ENCODE measurements around the gene SOS2.
"Not testable (repeated sequence)": the region's sequence is repeated elsewhere in the genome, so short reads cannot be mapped to it uniquely, and the experiment has no call there.

Gene SOS2

GRCh38 chr14:50198499-50198898 lies 32.9 kb downstream of the SOS2 start:
- in situ Hi-C loops (cut with HindIII; ENCODE audit: low sequenced_read_pairs), result no loop called here
- H3K4me3 ChIP-seq (ENCODE audit: low read depth, low read length), result no peak overlapping the region
- TF ChIP-seq, protein P1, sequence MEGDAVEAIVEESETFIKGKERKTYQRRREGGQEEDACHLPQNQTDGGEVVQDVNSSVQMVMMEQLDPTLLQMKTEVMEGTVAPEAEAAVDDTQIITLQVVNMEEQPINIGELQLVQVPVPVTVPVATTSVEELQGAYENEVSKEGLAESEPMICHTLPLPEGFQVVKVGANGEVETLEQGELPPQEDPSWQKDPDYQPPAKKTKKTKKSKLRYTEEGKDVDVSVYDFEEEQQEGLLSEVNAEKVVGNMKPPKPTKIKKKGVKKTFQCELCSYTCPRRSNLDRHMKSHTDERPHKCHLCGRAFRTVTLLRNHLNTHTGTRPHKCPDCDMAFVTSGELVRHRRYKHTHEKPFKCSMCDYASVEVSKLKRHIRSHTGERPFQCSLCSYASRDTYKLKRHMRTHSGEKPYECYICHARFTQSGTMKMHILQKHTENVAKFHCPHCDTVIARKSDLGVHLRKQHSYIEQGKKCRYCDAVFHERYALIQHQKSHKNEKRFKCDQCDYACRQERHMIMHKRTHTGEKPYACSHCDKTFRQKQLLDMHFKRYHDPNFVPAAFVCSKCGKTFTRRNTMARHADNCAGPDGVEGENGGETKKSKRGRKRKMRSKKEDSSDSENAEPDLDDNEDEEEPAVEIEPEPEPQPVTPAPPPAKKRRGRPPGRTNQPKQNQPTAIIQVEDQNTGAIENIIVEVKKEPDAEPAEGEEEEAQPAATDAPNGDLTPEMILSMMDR (IDR thresholded peaks at IDR 0.05; ENCODE audit: low read depth, low read length), result no peak
- no peak for DNase-seq (ENCODE audit: low read depth, low spot score)

DNA sequence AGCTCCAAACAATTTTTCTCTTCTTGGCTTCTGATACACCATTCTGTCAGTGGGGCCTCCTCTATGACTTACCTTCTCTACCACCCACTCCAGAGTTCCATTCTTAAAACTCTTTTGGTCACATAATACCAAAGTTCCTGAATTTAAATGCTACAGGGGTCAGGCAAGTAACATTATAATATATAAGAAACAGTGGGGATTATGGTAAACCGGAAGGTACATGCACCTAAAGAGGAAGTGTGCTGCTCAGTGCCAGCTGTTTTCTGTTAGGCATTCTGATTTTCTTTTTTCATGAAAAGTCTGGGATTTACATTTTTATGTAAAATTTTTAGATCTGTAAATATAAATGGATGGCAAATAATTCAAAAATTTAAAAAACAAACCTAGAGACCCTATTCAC lies 39.9 kb downstream of the SOS2 start:
- in situ Hi-C loops (cut with HindIII; ENCODE audit: low sequenced_read_pairs), result no loop called here
- TF ChIP-seq, protein P1 (IDR thresholded peaks at IDR 0.05; ENCODE audit: low read depth, low read length), result no peak
- H3K4me3 ChIP-seq (ENCODE audit: low read depth, low read length), result no peak overlapping the region
- no peak for DNase-seq (ENCODE audit: low read depth, low spot score)

GRCh38 chr14:50186107-50186506 lies 45.3 kb downstream of the SOS2 start:
- no peak overlapping the region for H3K4me3 ChIP-seq (ENCODE audit: low read depth, low read length)
- TF ChIP-seq, protein P1 (IDR thresholded peaks at IDR 0.05; ENCODE audit: low read depth, low read length), result no peak
- DNase-seq (ENCODE audit: low read depth, low spot score), result no peak
- in situ Hi-C loops (cut with HindIII; ENCODE audit: low sequenced_read_pairs), result no loop called here

DNA sequence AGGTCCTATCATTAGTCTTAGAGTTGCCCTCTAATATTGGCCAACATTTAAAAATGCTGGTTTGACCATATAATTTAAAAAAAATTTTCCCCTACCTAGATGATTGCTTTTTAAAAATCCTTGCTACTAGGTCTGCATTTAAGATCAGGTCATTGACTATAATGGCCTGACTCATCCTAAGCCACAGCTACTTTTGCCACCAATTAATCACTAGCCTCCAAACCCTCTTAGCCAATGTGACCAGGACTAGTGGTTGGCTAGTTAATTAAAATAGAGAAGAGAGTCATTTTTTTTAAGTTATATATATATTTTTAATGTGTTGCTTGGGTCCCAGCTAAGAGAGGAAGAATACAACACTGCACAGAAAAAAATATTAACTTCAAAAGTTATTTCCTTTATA lies 57.5 kb downstream of the SOS2 start:
- TF ChIP-seq, protein P1 (IDR thresholded peaks at IDR 0.05; ENCODE audit: low read depth, low read length), result no peak
- H3K4me3 ChIP-seq (ENCODE audit: low read depth, low read length), result no peak overlapping the region
- in situ Hi-C loops (cut with HindIII; ENCODE audit: low sequenced_read_pairs), result no loop called here
- peak; percentile 32 for DNase-seq (ENCODE audit: low read depth, low spot score)

DNA sequence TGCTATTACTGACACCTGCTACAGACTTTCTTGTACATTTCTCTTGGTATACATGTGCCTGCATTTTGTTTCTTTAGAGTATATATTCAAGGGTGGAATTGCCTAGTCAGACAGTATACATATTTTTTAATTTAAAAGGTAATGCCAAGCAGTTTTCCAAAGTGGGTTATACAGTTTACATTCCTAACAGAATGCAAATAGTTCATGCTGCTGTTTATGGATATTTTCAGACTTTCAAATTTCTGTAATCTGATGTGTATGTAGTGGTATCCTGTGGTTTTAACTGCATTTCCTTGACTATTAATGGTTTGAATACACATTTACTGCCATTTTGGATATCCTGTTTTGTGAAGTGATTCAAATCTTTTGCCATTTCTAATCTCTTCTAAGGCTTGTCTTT lies 59.5 kb downstream of the SOS2 start:
- TF ChIP-seq, protein P1 (IDR thresholded peaks at IDR 0.05; ENCODE audit: low read depth, low read length), result no peak
- in situ Hi-C loops (cut with HindIII; ENCODE audit: low sequenced_read_pairs), result no loop called here
- DNase-seq (ENCODE audit: low read depth, low spot score), result no peak
- H3K4me3 ChIP-seq (ENCODE audit: low read depth, low read length), result no peak overlapping the region

DNA sequence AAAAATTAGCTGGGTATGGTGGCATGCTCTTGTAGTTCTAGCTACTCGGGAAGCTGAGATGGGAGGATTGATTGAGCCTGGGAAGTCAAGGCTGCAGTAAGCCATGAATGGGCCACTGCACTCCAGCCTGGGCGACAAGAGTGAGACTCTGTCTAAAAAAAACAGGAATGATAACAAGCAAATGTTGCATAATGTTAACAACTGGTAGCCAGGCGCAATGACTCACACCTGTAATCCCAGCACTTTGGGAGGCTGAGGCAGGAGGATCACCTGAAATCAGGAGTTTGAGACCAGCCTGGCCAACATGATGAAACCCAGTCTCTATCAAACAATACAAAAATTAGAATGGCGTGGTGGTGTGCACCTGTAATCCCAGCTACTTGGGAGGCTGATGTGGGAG lies 64.0 kb downstream of the SOS2 start:
- DNase-seq (ENCODE audit: low read depth, low spot score); in situ Hi-C loops (cut with HindIII; ENCODE audit: low sequenced_read_pairs); H3K4me3 ChIP-seq (ENCODE audit: low read depth, low read length): not testable (repeated sequence)

- H3K4me3 ChIP-seq (ENCODE audit: low read depth, low read length), result no peak overlapping the region
- in situ Hi-C loops (cut with HindIII; ENCODE audit: low sequenced_read_pairs), result no loop called here
- DNase-seq (ENCODE audit: low read depth, low spot score), result no peak
- TF ChIP-seq, protein P1 (IDR thresholded peaks at IDR 0.05; ENCODE audit: low read depth, low read length), result no peak
These were observed 75.3 kb downstream of the SOS2 start for GRCh38 chr14:50156111-50156510.
